GM12878 (cell line): ENCODE data around the gene SUPT7L. TPM values are rescaled to one million over a fixed set of nuclear protein-coding genes. Genes with fewer than 3 reads are reported as not detected.

Source experiments
- ATF7 ChIP-seq: fragments of 450-650 bp; IDR thresholded peaks from 2 replicates; pipeline ENCODE4 v1.6.1; 2016; ENCODE audit warnings: low read depth, mild to moderate bottlenecking
- BHLHE40 ChIP-seq, 2 experiments: fragments of 450-650 bp in 1 of 2; IDR thresholded peaks; 2 replicates each; pipeline ENCODE4 v1.6.1; 2011 to 2017; ENCODE audit warnings: low read depth in 2 of 2, borderline replicate concordance in 1 of 2, improper control_type of control experiment in 1 of 2, low read length in 1 of 2, mild to moderate bottlenecking in 1 of 2
- BMI1 ChIP-seq: fragments of 450-650 bp; IDR thresholded peaks from 2 replicates; pipeline ENCODE4 v1.6.1; 2016; ENCODE audit warnings: mild to moderate bottlenecking, moderate library complexity, borderline replicate concordance
- EZH2 ChIP-seq: IDR thresholded peaks from 2 replicates; pipeline ENCODE4 v1.6.1; 2012; ENCODE audit warnings: low read depth, mild to moderate bottlenecking, control low read depth, inconsistent platforms, low read length, borderline replicate concordance; ENCODE audit not compliant: control insufficient read depth
- IKZF1 ChIP-seq: fragments of 450-650 bp; conservative IDR thresholded peaks from 2 replicates; pipeline ENCODE4 v1.6.1; 2017; ENCODE audit warnings: antibody characterized with exemption, mild to moderate bottlenecking
- LARP7 ChIP-seq: fragments of 450-650 bp; IDR thresholded peaks from 2 replicates; pipeline ENCODE4 v1.6.1; 2017; ENCODE audit warnings: mild to moderate bottlenecking
- NBN ChIP-seq: fragments of 450-650 bp; IDR thresholded peaks from 2 replicates; pipeline ENCODE4 v1.6.1; 2016
- NFIC ChIP-seq: IDR thresholded peaks from 2 replicates; pipeline ENCODE4 v1.6.1; 2012; ENCODE audit warnings: low read depth, mild to moderate bottlenecking, inconsistent platforms, low read length, moderate library complexity
- PAX8 ChIP-seq: fragments of 450-650 bp; IDR thresholded peaks from 2 replicates; pipeline ENCODE4 v1.6.1; 2017; ENCODE audit warnings: mild to moderate bottlenecking, moderate library complexity
- RAD21 ChIP-seq: IDR thresholded peaks from 2 replicates; pipeline ENCODE4 v1.6.1; 2011; ENCODE audit warnings: mild to moderate bottlenecking, low read depth, low read length, moderate library complexity; ENCODE audit not compliant: insufficient read depth
- RELA ChIP-seq: fragments of 450-650 bp; IDR thresholded peaks from 2 replicates; pipeline ENCODE4 v1.8.0; 2014; ENCODE audit warnings: borderline replicate concordance; ENCODE audit not compliant: partially characterized antibody
- TCF7 ChIP-seq: IDR thresholded peaks from 2 replicates; pipeline ENCODE4 v1.6.1; 2014; ENCODE audit warnings: antibody characterized with exemption, borderline replicate concordance
- YBX1 ChIP-seq: fragments of 450-650 bp; IDR thresholded peaks from 2 replicates; pipeline ENCODE4 v1.6.1; 2016; ENCODE audit warnings: antibody characterized with exemption
- polyA plus RNA-seq, 11 experiments: library from polyadenylated mRNA; depleted of rRNA in 4 of 11; unstranded in 6 of 11; stranded (reverse) in 5 of 11; fragments of >200 nt; fragmentation: Nextera tagmentation in 4 of 11; fragmentation: Illumina TruSeq in 1 of 11; extraction: Ambion mirVana in 4 of 11; extraction: Trizol in 1 of 11; gene quantifications; 1 replicate in 1 of 11; 2 replicates in 10 of 11; pipeline versions ENCODE4 v1.2.1 to v1.2.3, GENCODE V29; 2011 to 2016; ENCODE audit warnings: inconsistent platforms in 2 of 11, missing spikeins in 2 of 11, low read depth in 1 of 11
- total RNA-seq, 4 experiments: library from RNA; depleted of rRNA in 3 of 4; stranded (reverse); fragments of >200 nt in 3 of 4; fragmentation: Illumina TruSeq in 1 of 4; extraction: Trizol in 1 of 4; gene quantifications; 2 replicates each; pipeline versions ENCODE4 v1.2.1 to v1.2.3, GENCODE V29; 2013 to 2021
- TF ChIP-seq, protein P1 (sequence below): IDR thresholded peaks from 2 replicates; pipeline ENCODE4 v1.6.1; 2012; ENCODE audit warnings: improper control_type of control experiment, low read depth, low read length; ENCODE audit not compliant: insufficient replicate concordance
- TF ChIP-seq, protein P2 (sequence below), 3 experiments: IDR thresholded peaks in 2 of 3; conservative IDR thresholded peaks in 1 of 3; 2 replicates each; pipeline ENCODE4 v1.5.1; 2011; ENCODE audit warnings: low read depth in 3 of 3, low read length in 3 of 3, mild to moderate bottlenecking in 3 of 3, control low read depth in 2 of 3, moderate library complexity in 2 of 3, inconsistent platforms in 1 of 3, mixed read lengths in 1 of 3; ENCODE audit not compliant: control insufficient read depth in 2 of 3, insufficient read depth in 1 of 3; ENCODE audit errors: extremely low read depth in 1 of 3
- TF ChIP-seq, protein P3 (sequence below): fragments of 450-650 bp; IDR thresholded peaks from 2 replicates; pipeline ENCODE4 v1.6.1; 2017; ENCODE audit warnings: mild to moderate bottlenecking
- TF ChIP-seq, protein P4 (sequence below): fragments of 450-650 bp; IDR thresholded peaks from 2 replicates; pipeline ENCODE4 v1.6.1; 2018; ENCODE audit warnings: mild to moderate bottlenecking, low read depth, moderate library complexity; ENCODE audit not compliant: partially characterized antibody

The SUPT7L gene
- total and polyA plus RNA-seq, 10 of the 15 experiments (the other 5 are each of a cell fraction or from before 2014, with no cell fraction given): 10.2 to 43.7 (median 21.3) TPM

DNA sequence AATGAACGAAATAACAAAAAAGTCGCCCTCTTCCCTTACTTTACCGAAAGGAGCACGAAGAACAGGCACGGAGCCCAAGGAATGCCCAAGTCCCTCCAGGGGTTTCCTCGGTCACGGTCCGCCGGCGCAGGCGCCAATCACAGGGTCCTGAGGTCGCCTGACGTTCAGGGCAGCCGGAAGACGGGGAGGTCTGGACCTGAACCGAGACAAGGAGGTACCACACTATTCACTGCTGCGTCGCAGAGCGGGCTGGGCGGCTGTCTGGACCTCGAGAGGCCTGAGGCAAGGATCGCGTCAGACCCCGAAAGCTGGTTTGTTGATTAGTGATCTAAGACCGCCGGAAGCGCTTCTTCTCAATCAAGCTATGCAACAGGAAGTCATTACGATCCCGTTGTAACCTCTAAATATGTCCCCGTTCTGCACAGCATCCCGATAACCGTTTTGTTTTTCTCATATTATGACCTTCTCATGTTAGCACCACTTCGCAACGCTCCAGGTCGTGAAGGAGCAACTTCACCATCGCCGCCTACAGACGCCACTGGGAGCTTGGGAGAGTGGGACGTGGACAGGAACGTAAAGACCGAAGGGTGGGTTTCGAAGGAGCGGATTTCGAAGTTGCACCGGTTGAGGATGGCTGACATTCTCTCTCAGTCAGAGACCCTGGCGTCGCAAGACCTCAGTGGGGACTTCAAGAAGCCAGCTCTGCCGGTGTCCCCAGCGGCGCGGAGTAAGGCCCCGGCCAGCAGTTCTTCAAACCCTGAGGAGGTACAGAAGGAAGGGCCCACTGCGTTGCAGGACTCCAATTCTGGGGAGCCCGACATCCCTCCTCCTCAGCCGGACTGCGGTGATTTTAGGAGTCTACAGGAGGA, at the start of gene SUPT7L, which contains the start of gene SLC4A1AP (continued):
- TF ChIP-seq, protein P1, sequence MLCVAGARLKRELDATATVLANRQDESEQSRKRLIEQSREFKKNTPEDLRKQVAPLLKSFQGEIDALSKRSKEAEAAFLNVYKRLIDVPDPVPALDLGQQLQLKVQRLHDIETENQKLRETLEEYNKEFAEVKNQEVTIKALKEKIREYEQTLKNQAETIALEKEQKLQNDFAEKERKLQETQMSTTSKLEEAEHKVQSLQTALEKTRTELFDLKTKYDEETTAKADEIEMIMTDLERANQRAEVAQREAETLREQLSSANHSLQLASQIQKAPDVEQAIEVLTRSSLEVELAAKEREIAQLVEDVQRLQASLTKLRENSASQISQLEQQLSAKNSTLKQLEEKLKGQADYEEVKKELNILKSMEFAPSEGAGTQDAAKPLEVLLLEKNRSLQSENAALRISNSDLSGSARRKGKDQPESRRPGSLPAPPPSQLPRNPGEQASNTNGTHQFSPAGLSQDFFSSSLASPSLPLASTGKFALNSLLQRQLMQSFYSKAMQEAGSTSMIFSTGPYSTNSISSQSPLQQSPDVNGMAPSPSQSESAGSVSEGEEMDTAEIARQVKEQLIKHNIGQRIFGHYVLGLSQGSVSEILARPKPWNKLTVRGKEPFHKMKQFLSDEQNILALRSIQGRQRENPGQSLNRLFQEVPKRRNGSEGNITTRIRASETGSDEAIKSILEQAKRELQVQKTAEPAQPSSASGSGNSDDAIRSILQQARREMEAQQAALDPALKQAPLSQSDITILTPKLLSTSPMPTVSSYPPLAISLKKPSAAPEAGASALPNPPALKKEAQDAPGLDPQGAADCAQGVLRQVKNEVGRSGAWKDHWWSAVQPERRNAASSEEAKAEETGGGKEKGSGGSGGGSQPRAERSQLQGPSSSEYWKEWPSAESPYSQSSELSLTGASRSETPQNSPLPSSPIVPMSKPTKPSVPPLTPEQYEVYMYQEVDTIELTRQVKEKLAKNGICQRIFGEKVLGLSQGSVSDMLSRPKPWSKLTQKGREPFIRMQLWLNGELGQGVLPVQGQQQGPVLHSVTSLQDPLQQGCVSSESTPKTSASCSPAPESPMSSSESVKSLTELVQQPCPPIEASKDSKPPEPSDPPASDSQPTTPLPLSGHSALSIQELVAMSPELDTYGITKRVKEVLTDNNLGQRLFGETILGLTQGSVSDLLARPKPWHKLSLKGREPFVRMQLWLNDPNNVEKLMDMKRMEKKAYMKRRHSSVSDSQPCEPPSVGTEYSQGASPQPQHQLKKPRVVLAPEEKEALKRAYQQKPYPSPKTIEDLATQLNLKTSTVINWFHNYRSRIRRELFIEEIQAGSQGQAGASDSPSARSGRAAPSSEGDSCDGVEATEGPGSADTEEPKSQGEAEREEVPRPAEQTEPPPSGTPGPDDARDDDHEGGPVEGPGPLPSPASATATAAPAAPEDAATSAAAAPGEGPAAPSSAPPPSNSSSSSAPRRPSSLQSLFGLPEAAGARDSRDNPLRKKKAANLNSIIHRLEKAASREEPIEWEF: no peak
- TF ChIP-seq BMI1 (no peak), EZH2 (no peak), RAD21 (no peak), BHLHE40 (IDR thresholded peaks at IDR 0.05; ENCODE audit: borderline replicate concordance in 1 of 2, low read depth in 2 of 2, low read length in 1 of 2) (peak; percentile 49 to 71; a peak in 2 of 4 replicates), TCF7 (peak; percentile 67; the same call in 1 of the 2 replicates), PAX8 (no peak; the same call in none of the 2 replicates), NFIC (peak; percentile 73; the same call in 1 of the 2 replicates), YBX1 (no peak), NBN (peak; percentile 99), LARP7 (peak; percentile 85; the same call in 1 of the 2 replicates), RELA (peak; percentile 85), ATF7 (peak; percentile 94), IKZF1 (peak; percentile 95)
- TF ChIP-seq, protein P2, sequence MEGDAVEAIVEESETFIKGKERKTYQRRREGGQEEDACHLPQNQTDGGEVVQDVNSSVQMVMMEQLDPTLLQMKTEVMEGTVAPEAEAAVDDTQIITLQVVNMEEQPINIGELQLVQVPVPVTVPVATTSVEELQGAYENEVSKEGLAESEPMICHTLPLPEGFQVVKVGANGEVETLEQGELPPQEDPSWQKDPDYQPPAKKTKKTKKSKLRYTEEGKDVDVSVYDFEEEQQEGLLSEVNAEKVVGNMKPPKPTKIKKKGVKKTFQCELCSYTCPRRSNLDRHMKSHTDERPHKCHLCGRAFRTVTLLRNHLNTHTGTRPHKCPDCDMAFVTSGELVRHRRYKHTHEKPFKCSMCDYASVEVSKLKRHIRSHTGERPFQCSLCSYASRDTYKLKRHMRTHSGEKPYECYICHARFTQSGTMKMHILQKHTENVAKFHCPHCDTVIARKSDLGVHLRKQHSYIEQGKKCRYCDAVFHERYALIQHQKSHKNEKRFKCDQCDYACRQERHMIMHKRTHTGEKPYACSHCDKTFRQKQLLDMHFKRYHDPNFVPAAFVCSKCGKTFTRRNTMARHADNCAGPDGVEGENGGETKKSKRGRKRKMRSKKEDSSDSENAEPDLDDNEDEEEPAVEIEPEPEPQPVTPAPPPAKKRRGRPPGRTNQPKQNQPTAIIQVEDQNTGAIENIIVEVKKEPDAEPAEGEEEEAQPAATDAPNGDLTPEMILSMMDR (IDR thresholded peaks at IDR 0.05 in 2 of 3, conservative IDR thresholded peaks at IDR 0.05 in 1 of 3; ENCODE audit: control insufficient read depth in 2 of 3, extremely low read depth in 1 of 3, insufficient read depth in 1 of 3, low read depth in 3 of 3, low read length in 3 of 3): no peak
- TF ChIP-seq, protein P3, sequence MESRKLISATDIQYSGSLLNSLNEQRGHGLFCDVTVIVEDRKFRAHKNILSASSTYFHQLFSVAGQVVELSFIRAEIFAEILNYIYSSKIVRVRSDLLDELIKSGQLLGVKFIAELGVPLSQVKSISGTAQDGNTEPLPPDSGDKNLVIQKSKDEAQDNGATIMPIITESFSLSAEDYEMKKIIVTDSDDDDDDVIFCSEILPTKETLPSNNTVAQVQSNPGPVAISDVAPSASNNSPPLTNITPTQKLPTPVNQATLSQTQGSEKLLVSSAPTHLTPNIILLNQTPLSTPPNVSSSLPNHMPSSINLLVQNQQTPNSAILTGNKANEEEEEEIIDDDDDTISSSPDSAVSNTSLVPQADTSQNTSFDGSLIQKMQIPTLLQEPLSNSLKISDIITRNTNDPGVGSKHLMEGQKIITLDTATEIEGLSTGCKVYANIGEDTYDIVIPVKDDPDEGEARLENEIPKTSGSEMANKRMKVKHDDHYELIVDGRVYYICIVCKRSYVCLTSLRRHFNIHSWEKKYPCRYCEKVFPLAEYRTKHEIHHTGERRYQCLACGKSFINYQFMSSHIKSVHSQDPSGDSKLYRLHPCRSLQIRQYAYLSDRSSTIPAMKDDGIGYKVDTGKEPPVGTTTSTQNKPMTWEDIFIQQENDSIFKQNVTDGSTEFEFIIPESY: no peak
- TF ChIP-seq, protein P4, sequence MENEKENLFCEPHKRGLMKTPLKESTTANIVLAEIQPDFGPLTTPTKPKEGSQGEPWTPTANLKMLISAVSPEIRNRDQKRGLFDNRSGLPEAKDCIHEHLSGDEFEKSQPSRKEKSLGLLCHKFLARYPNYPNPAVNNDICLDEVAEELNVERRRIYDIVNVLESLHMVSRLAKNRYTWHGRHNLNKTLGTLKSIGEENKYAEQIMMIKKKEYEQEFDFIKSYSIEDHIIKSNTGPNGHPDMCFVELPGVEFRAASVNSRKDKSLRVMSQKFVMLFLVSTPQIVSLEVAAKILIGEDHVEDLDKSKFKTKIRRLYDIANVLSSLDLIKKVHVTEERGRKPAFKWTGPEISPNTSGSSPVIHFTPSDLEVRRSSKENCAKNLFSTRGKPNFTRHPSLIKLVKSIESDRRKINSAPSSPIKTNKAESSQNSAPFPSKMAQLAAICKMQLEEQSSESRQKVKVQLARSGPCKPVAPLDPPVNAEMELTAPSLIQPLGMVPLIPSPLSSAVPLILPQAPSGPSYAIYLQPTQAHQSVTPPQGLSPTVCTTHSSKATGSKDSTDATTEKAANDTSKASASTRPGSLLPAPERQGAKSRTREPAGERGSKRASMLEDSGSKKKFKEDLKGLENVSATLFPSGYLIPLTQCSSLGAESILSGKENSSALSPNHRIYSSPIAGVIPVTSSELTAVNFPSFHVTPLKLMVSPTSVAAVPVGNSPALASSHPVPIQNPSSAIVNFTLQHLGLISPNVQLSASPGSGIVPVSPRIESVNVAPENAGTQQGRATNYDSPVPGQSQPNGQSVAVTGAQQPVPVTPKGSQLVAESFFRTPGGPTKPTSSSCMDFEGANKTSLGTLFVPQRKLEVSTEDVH: peak; percentile 98
